GM19043 (cell line): ENCODE measurements around the gene DXO.
"Not testable (repeated sequence)": the region's sequence is repeated elsewhere in the genome, so short reads cannot be mapped to it uniquely, and the experiment has no call there.

Experiments
- ATAC-seq: cut with Tn5 transposase; IDR thresholded peaks from one replicate; pipeline ENCODE4 v1.9.1; 2021; ENCODE audit warnings: low read depth; ENCODE audit not compliant: unreplicated experiment

DXO gene

GRCh38 chr6:31980195-31980876 lies 8.4 kb upstream of the DXO start:
- ATAC-seq = not testable (repeated sequence)

- ATAC-seq = no peak
These were observed 7.4 kb upstream of the DXO start for GRCh38 chr6:31979238-31979898.

GRCh38 chr6:31978831-31979230 lies 6.9 kb upstream of the DXO start:
- ATAC-seq = no peak

GRCh38 chr6:31977816-31978431 lies 6.0 kb upstream of the DXO start:
- ATAC-seq = no peak

- not testable (repeated sequence) for ATAC-seq
These were observed 4.1 kb upstream of the DXO start for GRCh38 chr6:31976065-31976464.

GRCh38 chr6:31972709-31973350 lies 892 bp upstream of the DXO start:
- ATAC-seq = no peak

- no peak for ATAC-seq
These were observed 502 bp downstream of the DXO start for GRCh38 chr6:31971279-31971992.

GRCh38 chr6:31970604-31971271 lies 1.2 kb downstream of the DXO start:
- ATAC-seq = no peak

- no peak for ATAC-seq
These were observed 2.0 kb downstream of the DXO start for GRCh38 chr6:31969712-31970603.

- no peak for ATAC-seq
These were observed 2.9 kb downstream of the DXO start for GRCh38 chr6:31968791-31969711.

GRCh38 chr6:31968326-31968725 lies 3.6 kb downstream of the DXO start:
- no peak for ATAC-seq

GRCh38 chr6:31967926-31968320 lies 4.0 kb downstream of the DXO start:
- no peak for ATAC-seq

GRCh38 chr6:31966997-31967925 lies 4.7 kb downstream of the DXO start:
- no peak for ATAC-seq

- no peak for ATAC-seq
These were observed 5.4 kb downstream of the DXO start for GRCh38 chr6:31966506-31966905.

- ATAC-seq = no peak
These were observed 6.2 kb downstream of the DXO start for GRCh38 chr6:31965700-31966099.

GRCh38 chr6:31963921-31964320 lies 8.0 kb downstream of the DXO start:
- ATAC-seq = no peak

GRCh38 chr6:31961616-31962015 lies 10.3 kb downstream of the DXO start:
- no peak for ATAC-seq
